HL-60 (cell line): Measurements from ENCODE around the gene TMEM161A.

Source experiments
- CTCF ChIP-seq: IDR thresholded peaks from one replicate; pipeline ENCODE4 v1.5.1; 2011; ENCODE audit warnings: low read length, control low read depth, inconsistent platforms; ENCODE audit not compliant: insufficient read depth
- GABPA ChIP-seq: IDR thresholded peaks from 2 replicates; pipeline ENCODE4 v1.6.1; 2012; ENCODE audit warnings: low read depth
- REST ChIP-seq: IDR thresholded peaks from 2 replicates; pipeline ENCODE4 v1.6.1; 2012; ENCODE audit warnings: low read depth; ENCODE audit not compliant: insufficient replicate concordance

- TF ChIP-seq REST: no peak
- no peak for TF ChIP-seq CTCF
- TF ChIP-seq GABPA: no peak
Measured at GRCh38 chr19:19167612-19168011, 29.3 kb upstream of the TMEM161A start.
